DMS 273 (cell line): ENCODE data around the gene AFAP1L1.

ENCODE experiments used
- DNase-seq: peaks from one replicate; lab custom pipeline; 2025; ENCODE audit not compliant: unreplicated experiment; lab: John Stamatoyannopoulos, UW

The AFAP1L1 gene

GRCh38 chr5:149310947-149311658 lies 39.4 kb downstream of the AFAP1L1 start:
- DNase-seq = peak; percentile 45

- DNase-seq = no peak
These were observed 41.6 kb downstream of the AFAP1L1 start for GRCh38 chr5:149313151-149313841.

- peak; percentile 29 for DNase-seq
These were observed 43.0 kb downstream of the AFAP1L1 start for GRCh38 chr5:149314571-149315111.

GRCh38 chr5:149315753-149316152 lies 44.1 kb downstream of the AFAP1L1 start:
- DNase-seq = no peak

GRCh38 chr5:149317281-149318048 lies 45.8 kb downstream of the AFAP1L1 start:
- peak; percentile 73 for DNase-seq

GRCh38 chr5:149319174-149319573 lies 47.5 kb downstream of the AFAP1L1 start:
- no peak for DNase-seq

GRCh38 chr5:149320791-149321330 lies 49.2 kb downstream of the AFAP1L1 start:
- peak; percentile 95 for DNase-seq

- no peak for DNase-seq
These were observed 50.9 kb downstream of the AFAP1L1 start for GRCh38 chr5:149322518-149322917.

GRCh38 chr5:149323210-149323609 lies 51.6 kb downstream of the AFAP1L1 start:
- no peak for DNase-seq

GRCh38 chr5:149323621-149324205 lies 52.1 kb downstream of the AFAP1L1 start:
- DNase-seq = no peak

GRCh38 chr5:149324641-149325040 lies 53.0 kb downstream of the AFAP1L1 start:
- peak; percentile 23 for DNase-seq

GRCh38 chr5:149325166-149325735 lies 53.6 kb downstream of the AFAP1L1 start:
- DNase-seq = peak; percentile 86

GRCh38 chr5:149325894-149326293 lies 54.2 kb downstream of the AFAP1L1 start:
- no peak for DNase-seq

- DNase-seq = no peak
These were observed 55.0 kb downstream of the AFAP1L1 start for GRCh38 chr5:149326611-149327010.

- no peak for DNase-seq
These were observed 56.5 kb downstream of the AFAP1L1 start for GRCh38 chr5:149328177-149328576.

- DNase-seq = no peak
These were observed 62.2 kb downstream of the AFAP1L1 start for GRCh38 chr5:149333711-149334443.

GRCh38 chr5:149337736-149338135 lies 66.1 kb downstream of the AFAP1L1 start:
- peak; percentile 95 for DNase-seq

GRCh38 chr5:149338364-149338763 lies 66.7 kb downstream of the AFAP1L1 start:
- peak; percentile 70 for DNase-seq

GRCh38 chr5:149340920-149341319 lies 69.3 kb downstream of the AFAP1L1 start:
- DNase-seq = no peak

- peak; percentile 74 for DNase-seq
These were observed 70.2 kb downstream of the AFAP1L1 start for GRCh38 chr5:149341876-149342275.
